Measurements from ENCODE around the gene IL1R1. TPM values are rescaled to one million over a fixed set of nuclear protein-coding genes. Genes with fewer than 3 reads are reported as not detected.

The IL1R1 gene
- polyA plus RNA-seq, 4 donors, result 21.2 to 48.5 (median 35.5) TPM

DNA sequence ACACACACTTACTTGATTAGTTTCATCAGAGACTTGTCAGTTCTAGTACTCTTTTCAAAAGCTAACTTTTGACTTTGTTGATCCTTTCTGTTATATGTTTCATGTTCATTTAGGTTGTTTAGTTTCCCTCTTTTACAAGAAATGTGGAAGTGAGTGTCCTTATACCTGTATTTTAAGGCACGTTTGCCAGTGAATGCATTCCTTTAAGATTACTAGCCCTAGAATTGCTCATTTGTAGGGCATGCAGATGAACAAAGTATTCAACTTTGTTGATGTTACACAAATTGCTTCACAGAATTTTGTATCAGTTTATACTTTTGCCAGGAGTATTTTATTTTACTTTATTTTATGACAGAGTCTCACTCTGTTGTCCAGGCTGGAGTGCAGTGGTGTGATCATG lies 50.5 kb downstream of the IL1R1 start:
- DNase-seq (ENCODE audit: low read depth in 4 of 4, low spot score in 3 of 4), result no peak

DNA sequence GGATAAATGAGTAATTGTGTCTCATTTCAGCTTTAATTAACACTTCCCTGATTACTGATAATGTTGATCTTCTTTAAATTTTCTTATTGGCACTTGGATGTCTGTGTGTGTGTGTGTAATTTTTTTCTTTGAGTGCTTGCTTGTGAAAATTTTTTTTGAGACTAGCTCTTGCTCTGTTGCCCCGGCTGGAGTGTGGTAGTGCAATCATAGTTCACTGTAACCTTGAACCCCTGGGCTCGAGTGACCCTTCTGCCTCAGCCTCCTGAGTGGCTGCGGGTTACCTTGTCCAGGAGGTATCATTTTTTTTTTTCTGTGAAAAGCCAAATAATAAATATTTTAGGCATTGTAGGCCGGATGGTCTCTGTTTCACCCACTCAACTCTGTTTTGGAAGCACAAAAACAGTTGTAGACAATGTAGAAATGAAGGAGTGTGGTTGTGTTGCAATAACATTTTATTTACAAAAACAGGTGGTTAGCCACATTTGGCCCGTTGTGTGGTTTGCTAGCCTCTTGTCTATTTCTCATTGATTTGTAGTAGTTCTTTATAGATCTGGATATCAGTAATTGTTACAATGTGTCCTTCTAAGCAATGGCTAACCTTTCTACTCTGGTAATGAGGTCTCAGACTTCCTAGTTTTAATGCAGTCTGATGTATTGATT lies 52.2 kb downstream of the IL1R1 start:
- DNase-seq (ENCODE audit: low read depth in 4 of 4, low spot score in 3 of 4), result no peak

DNA sequence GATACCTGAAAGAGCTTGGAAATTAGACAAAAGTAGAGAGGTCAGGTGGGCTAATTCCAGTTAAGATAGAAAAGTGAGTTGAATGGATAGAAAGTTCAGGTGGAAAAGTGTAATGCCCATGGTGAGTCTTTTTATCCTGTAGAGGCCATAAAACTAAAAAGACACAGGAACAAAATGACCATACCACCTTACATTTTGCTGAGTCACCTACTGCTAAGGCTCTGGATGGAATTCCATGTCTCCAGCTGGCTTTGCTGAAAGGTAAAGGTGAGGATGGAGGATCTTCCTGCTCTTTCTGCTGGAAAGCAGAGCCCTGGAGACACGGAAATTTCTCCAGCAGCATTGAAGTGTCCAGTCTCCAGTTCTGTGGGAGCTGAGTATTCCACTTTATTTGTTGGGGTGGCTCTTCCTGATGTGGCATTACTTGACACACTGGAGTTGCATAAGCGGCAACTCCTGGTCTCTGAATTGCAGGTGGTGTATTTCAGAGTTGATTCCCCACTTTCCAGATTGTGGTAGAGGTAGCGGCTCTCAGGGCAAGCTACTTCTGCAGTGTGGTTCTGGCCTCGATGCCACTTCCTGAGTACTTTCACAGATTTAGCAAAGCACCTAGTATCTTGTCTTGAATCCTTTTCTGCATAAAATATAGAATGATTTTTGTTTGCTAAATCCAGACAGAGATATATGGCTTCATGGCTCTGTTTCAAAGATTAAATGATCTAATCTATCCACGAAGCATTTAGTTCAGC lies 55.0 kb downstream of the IL1R1 start:
- DNase-seq (ENCODE audit: low read depth in 4 of 4, low spot score in 3 of 4), result no peak

DNA sequence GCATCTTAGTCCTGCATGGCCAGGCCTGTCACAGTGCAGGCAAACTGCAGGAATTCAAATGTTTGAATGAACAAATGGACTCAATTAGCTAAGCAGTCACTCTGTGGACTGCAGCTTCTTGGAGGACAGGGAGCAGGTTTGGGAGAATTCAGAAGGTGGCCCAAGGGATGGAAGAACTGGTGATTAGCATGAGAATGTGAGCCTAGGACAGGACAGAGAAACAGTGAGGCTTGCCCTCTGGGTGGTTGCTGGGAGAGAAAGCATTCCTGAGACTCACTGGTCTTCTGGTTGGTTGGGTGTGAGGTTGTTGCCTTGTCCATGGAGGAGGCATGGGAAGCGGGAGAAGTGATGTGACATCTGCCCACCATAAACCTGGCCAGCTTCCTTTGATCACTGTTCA lies 58.0 kb downstream of the IL1R1 start:
- no peak for DNase-seq (ENCODE audit: low read depth in 4 of 4, low spot score in 3 of 4)

DNA sequence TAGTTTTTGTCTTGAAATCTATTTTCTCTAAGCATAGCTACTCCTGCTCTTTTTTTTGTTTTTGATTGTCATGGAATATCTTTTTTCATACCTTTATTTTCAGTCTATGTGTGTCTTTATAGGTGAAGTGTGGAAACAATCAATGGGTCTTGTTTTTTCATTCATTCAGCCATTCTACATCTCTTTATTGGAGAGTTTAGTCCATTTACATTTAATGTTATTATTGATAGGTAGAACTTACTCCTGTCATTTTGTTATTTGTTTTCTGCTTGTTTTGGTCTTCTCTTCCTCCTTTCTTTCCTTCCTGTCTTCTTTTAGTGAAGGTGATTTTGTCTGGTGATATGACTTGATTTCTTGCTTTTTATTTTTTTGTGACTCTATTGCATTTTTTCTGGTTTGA lies 62.1 kb downstream of the IL1R1 start:
- DNase-seq (ENCODE audit: low read depth in 4 of 4, low spot score in 3 of 4), result no peak

DNA sequence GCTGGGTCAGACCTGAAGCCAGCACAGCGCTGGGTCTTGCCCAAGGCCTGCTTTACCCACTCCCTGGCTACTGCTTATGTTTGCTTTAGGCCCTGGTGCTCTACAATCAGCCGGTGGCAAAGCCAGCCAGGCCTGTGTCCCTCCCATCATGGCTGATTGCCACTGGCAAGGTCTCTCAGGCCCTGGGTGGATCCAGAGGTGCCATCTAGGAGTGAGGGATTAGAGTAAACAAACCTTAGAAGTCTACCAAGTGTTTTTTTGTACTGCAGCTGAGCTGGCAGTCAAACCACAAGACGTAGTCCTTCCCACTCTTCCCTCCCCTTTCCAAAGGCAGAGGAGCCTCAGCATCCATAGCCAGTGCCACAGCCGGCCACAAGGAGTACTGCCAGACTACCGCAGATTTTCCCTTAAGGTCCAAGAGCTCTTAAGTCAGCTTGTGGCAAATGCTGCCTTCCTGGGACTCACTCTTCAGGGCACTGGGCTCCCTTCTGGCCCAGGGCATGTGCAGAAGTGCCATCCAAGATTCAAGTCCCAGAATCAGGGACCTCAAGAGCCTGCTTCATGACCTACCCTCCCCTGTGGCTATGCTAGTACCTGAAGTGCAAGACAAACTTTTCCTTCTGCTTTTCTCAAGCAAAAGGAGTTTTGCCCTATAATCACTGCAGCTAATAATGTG lies 64.3 kb downstream of the IL1R1 start:
- no peak for DNase-seq (ENCODE audit: low read depth in 4 of 4, low spot score in 3 of 4)

DNA sequence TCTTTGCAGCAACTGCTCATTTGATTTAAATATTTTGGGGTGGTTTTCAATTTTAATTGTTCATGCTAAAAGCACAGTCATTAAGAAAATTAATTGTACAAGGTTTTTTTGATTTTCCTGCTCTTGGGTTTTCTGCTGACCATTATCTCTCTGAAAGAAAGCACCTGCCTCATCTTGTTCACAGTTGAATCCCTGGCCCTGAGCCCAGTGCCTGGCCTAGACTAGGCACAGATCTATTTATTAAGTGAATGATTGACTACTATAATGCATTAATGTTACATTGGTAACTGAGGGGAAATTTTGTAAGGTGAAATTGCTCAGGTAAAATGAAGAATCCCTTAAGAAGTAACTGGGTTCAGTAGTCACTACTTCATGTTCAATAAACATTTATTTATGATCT lies 66.2 kb downstream of the IL1R1 start:
- DNase-seq (ENCODE audit: low read depth in 4 of 4, low spot score in 3 of 4), result no peak

DNA sequence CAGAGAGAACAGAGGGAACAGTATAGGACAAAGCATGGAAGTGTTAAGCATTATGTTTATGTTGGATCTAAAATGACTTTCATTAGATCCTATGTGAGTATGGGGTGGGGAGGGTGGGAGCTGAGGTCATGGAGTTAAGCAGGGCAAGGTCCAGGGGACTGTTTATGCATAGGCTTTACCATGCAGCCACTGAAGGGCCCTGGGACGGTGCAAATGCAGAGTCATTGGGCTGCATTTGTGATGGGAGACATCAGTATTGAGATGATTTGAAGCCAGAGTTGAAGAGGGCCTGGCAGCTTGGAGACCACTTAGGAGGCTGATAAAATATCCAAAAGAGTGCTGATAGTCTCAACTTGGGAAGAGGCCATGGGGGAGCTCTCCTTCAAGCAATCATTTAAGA lies 66.9 kb downstream of the IL1R1 start:
- DNase-seq (ENCODE audit: low read depth in 4 of 4, low spot score in 3 of 4), result no peak

DNA sequence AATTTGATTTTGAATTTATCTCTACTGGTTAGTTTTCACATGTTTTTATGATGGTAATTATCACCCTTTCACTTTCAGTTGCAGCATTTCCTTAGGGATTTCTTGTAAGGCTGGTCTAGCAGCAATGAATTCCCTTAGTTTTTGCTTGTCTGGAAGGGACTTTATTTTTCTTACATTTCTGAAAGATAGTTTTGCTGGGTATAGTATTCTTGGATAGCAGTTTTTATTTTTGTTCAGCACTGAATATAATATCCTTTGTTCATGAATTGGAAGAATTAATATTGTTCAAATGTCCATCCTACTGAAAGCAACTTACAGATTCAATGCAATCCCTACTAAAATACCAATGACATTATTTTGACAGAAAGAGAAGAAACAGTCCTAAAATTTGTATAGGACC lies 74.5 kb downstream of the IL1R1 start:
- DNase-seq (ENCODE audit: low read depth in 4 of 4, low spot score in 3 of 4), result no peak

DNA sequence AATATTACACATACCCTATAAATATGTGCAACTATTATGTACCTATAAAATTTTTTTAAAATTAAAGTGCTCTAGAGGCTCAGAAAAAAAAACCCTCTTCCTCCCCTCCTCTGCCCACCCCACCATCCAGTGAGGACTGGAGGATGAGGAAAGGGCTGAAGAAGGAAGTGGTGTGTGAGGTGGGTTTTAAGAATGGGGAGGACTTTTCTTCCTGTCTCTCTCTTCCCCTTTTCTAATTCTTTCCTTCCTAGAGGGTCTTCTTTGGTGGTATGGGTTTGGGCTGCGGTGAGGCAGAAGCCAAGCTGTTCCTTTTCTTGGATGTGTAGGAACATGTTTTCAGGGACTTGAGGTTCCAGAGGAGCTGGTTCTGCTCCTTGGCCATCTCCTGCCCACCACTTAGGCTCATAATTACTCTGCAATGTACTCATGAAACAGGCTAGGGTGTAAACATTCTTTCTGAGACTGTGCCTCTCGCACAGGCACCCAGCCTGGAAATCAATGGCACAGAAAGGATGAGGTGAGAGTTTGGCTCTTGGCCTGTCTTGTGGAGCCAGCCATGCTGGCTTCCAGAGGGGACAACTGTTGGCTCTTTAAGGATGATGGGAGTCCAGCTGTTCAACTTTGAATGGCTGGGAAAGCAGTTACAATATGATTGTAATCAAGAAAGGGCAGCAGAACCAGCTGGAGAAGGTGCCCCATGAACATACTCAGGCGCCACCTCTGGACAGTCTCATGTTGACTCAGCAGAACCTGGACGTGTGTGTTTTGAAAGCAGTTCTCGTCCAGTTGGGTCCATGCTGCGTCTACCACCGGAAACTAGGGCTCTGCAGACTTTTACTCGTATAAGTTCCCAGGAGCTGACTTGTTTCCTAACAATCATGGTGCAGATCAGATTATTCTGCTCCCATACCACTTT lies 82.5 kb downstream of the IL1R1 start:
- no peak for DNase-seq (ENCODE audit: low read depth in 4 of 4, low spot score in 3 of 4)

DNA sequence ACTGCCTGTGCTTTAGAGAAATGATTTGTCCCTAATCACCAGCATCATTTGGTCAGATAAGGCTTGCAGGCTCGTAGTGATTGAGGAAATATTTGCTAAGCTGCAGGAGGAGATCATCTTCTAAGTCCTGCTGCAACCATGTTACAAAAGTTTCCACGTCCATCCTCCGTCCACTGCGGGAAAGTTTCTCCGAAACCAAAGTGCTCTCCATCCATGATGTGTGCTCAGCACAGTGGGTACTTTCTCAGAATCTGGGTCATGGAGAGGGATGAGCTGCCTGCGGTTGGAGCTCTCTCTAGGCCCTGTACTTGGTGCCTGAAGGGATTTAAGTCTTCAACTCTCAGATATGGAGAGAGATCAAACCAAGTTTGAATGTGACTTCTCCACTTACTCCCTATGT lies 83.6 kb downstream of the IL1R1 start:
- DNase-seq (ENCODE audit: low read depth in 4 of 4, low spot score in 3 of 4), result no peak

DNA sequence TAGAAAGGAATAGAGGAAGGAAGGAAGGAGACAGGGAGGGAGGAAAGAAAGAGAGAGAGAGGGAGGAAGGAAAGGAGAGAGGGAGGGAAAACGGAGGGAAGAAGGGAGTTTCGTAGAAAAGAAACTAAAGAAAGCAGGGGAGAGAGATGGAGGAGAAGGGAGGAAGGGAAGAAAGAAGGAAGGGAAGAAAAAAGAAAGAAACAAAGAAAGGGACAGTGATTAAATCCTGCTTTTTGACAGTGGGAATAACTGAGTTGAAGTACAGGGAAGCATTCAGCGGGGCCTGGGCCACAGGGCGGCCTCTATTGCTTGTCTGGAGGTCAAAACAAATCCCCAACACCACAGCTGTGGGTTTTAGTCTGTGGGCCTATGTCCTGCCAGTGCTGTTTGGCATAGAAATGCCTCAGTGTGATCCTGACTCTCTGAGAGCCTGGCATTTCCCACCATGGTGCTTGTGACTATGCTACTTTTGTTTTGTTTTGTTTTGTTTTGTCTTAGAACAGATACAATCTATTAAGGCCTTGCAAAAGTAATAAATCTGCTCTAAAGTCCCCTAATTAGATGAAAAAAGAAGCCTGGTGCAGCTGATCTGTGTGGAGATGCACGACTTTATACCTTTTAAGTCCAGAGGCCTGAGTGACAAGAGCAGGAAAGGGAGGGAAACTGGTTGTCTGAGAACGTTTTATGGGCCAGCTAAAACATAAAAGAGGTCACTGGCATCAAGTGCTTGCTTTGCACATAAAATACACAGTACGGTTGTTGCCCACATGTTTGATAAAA lies 84.3 kb downstream of the IL1R1 start:
- no peak for DNase-seq (ENCODE audit: low read depth in 4 of 4, low spot score in 3 of 4)

DNA sequence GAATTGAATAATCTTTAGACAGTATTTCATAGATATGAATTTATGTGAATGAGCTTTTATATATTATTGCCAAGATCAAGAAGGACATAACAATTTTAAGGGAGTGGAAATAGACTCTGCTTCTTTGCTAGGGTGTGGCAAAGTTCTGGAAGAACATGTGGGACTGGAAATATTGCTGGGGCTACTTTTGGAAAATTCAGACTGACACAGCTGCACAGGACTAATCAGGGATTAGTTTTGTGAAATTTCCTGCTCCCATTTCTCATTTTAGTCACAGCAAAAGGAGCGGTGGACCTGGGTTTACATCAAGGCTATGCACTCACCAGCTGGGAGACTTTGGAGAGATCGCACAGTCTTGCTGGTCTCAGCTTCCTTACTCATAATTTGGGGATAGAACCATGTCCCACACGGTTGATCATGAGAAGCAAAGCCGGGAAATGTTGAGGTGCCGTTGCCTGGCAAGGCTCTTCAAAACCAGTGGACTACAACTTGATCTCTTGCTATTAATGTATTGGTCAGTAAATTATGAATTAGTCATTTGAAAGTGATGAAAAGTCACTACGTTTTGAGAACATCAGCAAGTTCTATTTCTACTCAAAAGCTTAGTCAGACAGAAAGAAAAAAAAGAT lies 86.7 kb downstream of the IL1R1 start:
- no peak for DNase-seq (ENCODE audit: low read depth in 4 of 4, low spot score in 3 of 4)

Other genes with a start within 250 kb of the IL1R1 start
- under 1 TPM; 0.15 to 0.89 (median 0.35) TPM for gene IL1R2, start 150.8 kb upstream of the IL1R1 start, polyA plus RNA-seq (ENCODE audit: insufficient read length in 4 of 4)
- gene IL1RL2, start 44.3 kb downstream of the IL1R1 start, polyA plus RNA-seq (ENCODE audit: insufficient read length in 4 of 4), result 1 to 10 TPM in 3 of 4 donors, under 1 TPM in 1; 0.37 to 1.2 (median 1.1) TPM
- gene IL1RL1, start 168.8 kb downstream of the IL1R1 start, polyA plus RNA-seq (ENCODE audit: insufficient read length in 4 of 4), result under 1 TPM; 0.10 to 0.92 (median 0.59) TPM
- 1 to 10 TPM in 3 of 4 donors, under 1 TPM in 1; 0.49 to 3.2 (median 2.7) TPM for gene IL18R1, start 213.1 kb downstream of the IL1R1 start, polyA plus RNA-seq (ENCODE audit: insufficient read length in 4 of 4)